BJ (cell line): ENCODE data around the gene SF3B6. TPM values are rescaled to one million over a fixed set of nuclear protein-coding genes. Genes with fewer than 3 reads are reported as not detected.

Experiments
- CTCF ChIA-PET: fragments of 350-600 bp; formaldehyde crosslinking; extraction: SDS; loops from one replicate; lab custom pipeline; 2021; ENCODE audit warnings: antibody characterized with exemption, inconsistent platforms; lab: Yijun Ruan, JAX
- POLR2A ChIA-PET: fragments of 300-600 bp; sonication (Branson Sonifier 250); formaldehyde crosslinking; extraction: SDS; loops from one replicate; lab custom pipeline; 2021; ENCODE audit warnings: antibody characterized with exemption; lab: Charles Lee
- DNase-seq: peaks from one replicate; pipeline ENCODE4 v3.0.0-alpha.2; 2011; ENCODE audit warnings: low read depth
- H3K27me3 ChIP-seq: 2 replicates; pipeline ENCODE4 v1.6.0; 2011; ENCODE audit warnings: low read length; ENCODE audit not compliant: control insufficient read depth, insufficient read depth
- H3K36me3 ChIP-seq: 2 replicates; pipeline ENCODE4 v1.5.1; 2011; ENCODE audit warnings: low read length; ENCODE audit not compliant: control insufficient read depth, insufficient read depth
- H3K4me3 ChIP-seq: 2 replicates; pipeline ENCODE4 v1.5.1; 2011; ENCODE audit warnings: low read depth, mild to moderate bottlenecking, control low read depth, low read length
- polyA plus RNA-seq: library from polyadenylated mRNA; depleted of rRNA; stranded (reverse); fragments of >200 nt; gene quantifications from 2 replicates; pipeline ENCODE4 v1.2.3, GENCODE V29; 2011; rRNA removed
- small RNA-seq: library from RNA; depleted of rRNA; stranded (forward); fragments of <200 nt; gene quantifications from one replicate; pipeline ENCODE3, GENCODE V24; 2012; ENCODE audit warnings: low replicate concordance, low read depth; ENCODE audit not compliant: insufficient read length
- TF ChIP-seq, protein P1 (sequence below): IDR thresholded peaks from 2 replicates; pipeline ENCODE4 v1.5.1; 2011; ENCODE audit warnings: low read depth, mild to moderate bottlenecking, control low read depth, inconsistent platforms, low read length, moderate library complexity; ENCODE audit not compliant: insufficient read depth

SF3B6 gene
- polyA plus RNA-seq, 1 experiment: 107 TPM

DNA sequence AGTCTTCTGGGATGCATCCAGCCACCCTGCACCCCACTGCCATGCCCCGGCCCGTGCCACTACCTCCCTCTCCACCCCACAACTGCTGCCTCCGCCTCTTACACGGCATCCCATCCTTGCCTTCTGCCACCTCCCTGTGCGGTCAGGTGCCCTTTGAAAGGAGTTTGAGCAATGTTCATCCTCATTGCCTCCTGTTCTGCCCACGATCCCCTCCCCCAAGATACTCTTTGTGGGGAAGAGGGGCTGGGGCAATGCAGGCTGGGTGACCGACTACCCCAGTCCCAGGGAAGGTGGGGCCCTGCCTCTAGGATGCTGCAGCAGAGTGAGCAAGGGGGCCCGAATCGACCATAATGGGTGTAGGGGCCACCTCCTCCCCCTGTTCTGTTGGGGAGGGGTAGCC lies 57.9 kb downstream of the SF3B6 start:
- ChIA-PET CTCF (no interaction called here), POLR2A (no interaction called here)
- DNase-seq: no peak
- no peaks in the 10 kb centered on the region for H3K27me3 ChIP-seq
- no peak overlapping the region for H3K4me3 ChIP-seq
- H3K36me3 ChIP-seq: 0 out of 2 replicates have a peak, but pooled peaks cover 1% of the 10 kb centered on the region
- TF ChIP-seq, protein P1, sequence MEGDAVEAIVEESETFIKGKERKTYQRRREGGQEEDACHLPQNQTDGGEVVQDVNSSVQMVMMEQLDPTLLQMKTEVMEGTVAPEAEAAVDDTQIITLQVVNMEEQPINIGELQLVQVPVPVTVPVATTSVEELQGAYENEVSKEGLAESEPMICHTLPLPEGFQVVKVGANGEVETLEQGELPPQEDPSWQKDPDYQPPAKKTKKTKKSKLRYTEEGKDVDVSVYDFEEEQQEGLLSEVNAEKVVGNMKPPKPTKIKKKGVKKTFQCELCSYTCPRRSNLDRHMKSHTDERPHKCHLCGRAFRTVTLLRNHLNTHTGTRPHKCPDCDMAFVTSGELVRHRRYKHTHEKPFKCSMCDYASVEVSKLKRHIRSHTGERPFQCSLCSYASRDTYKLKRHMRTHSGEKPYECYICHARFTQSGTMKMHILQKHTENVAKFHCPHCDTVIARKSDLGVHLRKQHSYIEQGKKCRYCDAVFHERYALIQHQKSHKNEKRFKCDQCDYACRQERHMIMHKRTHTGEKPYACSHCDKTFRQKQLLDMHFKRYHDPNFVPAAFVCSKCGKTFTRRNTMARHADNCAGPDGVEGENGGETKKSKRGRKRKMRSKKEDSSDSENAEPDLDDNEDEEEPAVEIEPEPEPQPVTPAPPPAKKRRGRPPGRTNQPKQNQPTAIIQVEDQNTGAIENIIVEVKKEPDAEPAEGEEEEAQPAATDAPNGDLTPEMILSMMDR: no peak

DNA sequence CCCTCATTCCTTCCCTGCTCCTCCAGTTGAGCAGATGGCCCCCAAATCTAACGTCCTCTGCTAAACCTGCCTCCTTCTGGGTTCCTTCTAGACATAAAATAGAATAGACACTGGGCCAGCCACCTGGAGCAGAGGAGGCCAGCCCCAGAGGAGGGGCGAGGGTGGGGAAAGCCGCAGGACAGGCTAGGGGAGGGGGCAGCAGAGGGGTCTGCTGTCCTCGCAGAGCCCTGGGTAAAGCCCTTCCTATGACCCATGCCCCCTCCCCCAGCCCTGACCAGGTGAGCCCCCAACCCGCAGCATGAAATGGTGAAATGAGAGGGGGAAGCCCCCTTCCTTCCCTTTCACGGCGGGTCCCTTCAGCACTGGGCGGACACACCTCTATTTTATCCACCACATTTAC lies 58.4 kb downstream of the SF3B6 start:
- no peak for DNase-seq
- POLR2A ChIA-PET: no interaction called here

More for the DNA sequence above, 58.4 kb downstream of the SF3B6 start:
- TF ChIP-seq, protein P1: no peak
- CTCF ChIA-PET: no interaction called here
- no peak overlapping the region for H3K4me3 ChIP-seq
- no peaks in the 10 kb centered on the region for H3K36me3 ChIP-seq
- H3K27me3 ChIP-seq: no peaks in the 10 kb centered on the region

Small RNA genes within 50 kb of the gene (small RNA-seq; reads per million reads assigned to genes)
- not detected for gene RNU6-370P

Other genes with a start within 250 kb of the SF3B6 start
- 1.5 and 2.9 TPM in 2 replicates for gene ATAD2B, start 149.2 kb downstream of the SF3B6 start, polyA plus RNA-seq
- gene UBXN2A, start 135.9 kb downstream of the SF3B6 start, polyA plus RNA-seq: 5.8 and 7.9 TPM in 2 replicates
- 0.06 and 0.10 TPM in 2 replicates for gene MFSD2B, start 66.2 kb downstream of the SF3B6 start, polyA plus RNA-seq
- 10.9 and 12.8 TPM in 2 replicates for gene WDCP, start 28.9 kb downstream of the SF3B6 start, polyA plus RNA-seq
- 13.5 and 15.9 TPM in 2 replicates for gene FKBP1B, start 26.6 kb downstream of the SF3B6 start, polyA plus RNA-seq
- 37.4 and 45.1 TPM in 2 replicates for gene TP53I3, start 8.5 kb upstream of the SF3B6 start, polyA plus RNA-seq
- gene PFN4, start 47.0 kb upstream of the SF3B6 start, polyA plus RNA-seq: 0.40 and 0.65 TPM in 2 replicates
- gene FAM228B, start 47.1 kb upstream of the SF3B6 start, polyA plus RNA-seq: 4.2 and 7.6 TPM in 2 replicates
- 0.17 and 0.23 TPM in 2 replicates for gene FAM228A, start 98.7 kb upstream of the SF3B6 start, polyA plus RNA-seq